ENCODE results near the gene SEPTIN8. TPM values are rescaled to one million over a fixed set of nuclear protein-coding genes. Genes with fewer than 3 reads are reported as not detected.

The SEPTIN8 gene
- 17.3 to 21.5 TPM (median 18.5 TPM) in 5 replicates for total RNA-seq (2022; extraction: Qiagen RNA extraction; ENCODE audit: low read depth)

GRCh38 chr5:132777209-132778069 is at the start of gene SEPTIN8:
SEPTIN8 (minus strand) TSS chr5:132777239; CDS start chr5:132777137, 102 bp downstream.

GRCh38 chr5:132812781-132813598 is 36.0 kb upstream of the SEPTIN8 start, which contains the start of gene SOWAHA:
SOWAHA (plus strand) TSS chr5:132813302; CDS start chr5:132813622, 320 bp downstream.

GRCh38 chr5:132746954-132747615 is 30.0 kb downstream of the SEPTIN8 start, which contains the start of gene CCNI2:
CCNI2 (plus strand) TSS chr5:132747426; CDS start chr5:132747496, 70 bp downstream.

GRCh38 chr5:132736853-132737833 is 39.9 kb downstream of the SEPTIN8 start, which contains the start of gene KIF3A:
KIF3A (minus strand) TSS chr5:132737546; CDS start chr5:132737419, 127 bp downstream.

Other genes starting within 250 kb of the SEPTIN8 start
- not detected in 5 replicates for gene IL5, start 233.7 kb downstream of the SEPTIN8 start, total RNA-seq (2022; extraction: Qiagen RNA extraction; ENCODE audit: low read depth)
- gene RAD50, start 220.3 kb downstream of the SEPTIN8 start, total RNA-seq (2022; extraction: Qiagen RNA extraction; ENCODE audit: low read depth), result 27.6 to 35.7 TPM (median 29.8 TPM) in 5 replicates
- 0.07 TPM in 1 of 5 replicates, not detected in the others for gene IL13, start 119.1 kb downstream of the SEPTIN8 start, total RNA-seq (2022; extraction: Qiagen RNA extraction; ENCODE audit: low read depth)
- not detected in 5 replicates for gene IL4, start 103.2 kb downstream of the SEPTIN8 start, total RNA-seq (2022; extraction: Qiagen RNA extraction; ENCODE audit: low read depth)
- gene KIF3A, start 39.7 kb downstream of the SEPTIN8 start, total RNA-seq (2022; extraction: Qiagen RNA extraction; ENCODE audit: low read depth), result 7.4 to 14.0 TPM (median 9.6 TPM) in 5 replicates
- gene CCNI2, start 29.8 kb downstream of the SEPTIN8 start, total RNA-seq (2022; extraction: Qiagen RNA extraction; ENCODE audit: low read depth), result 0.09 to 0.36 TPM (median 0.11 TPM) in 4 of 5 replicates, not detected in the other
- gene SOWAHA, start 36.1 kb upstream of the SEPTIN8 start, total RNA-seq (2022; extraction: Qiagen RNA extraction; ENCODE audit: low read depth), result 0.08 to 0.17 TPM (median 0.15 TPM) in 4 of 5 replicates, not detected in the other
- gene SHROOM1, start 53.4 kb upstream of the SEPTIN8 start, total RNA-seq (2022; extraction: Qiagen RNA extraction; ENCODE audit: low read depth), result 7.8 to 11.0 TPM (median 9.6 TPM) in 5 replicates
- 0.17 to 0.56 TPM (median 0.24 TPM) in 5 replicates for gene GDF9, start 89.2 kb upstream of the SEPTIN8 start, total RNA-seq (2022; extraction: Qiagen RNA extraction; ENCODE audit: low read depth)
- 386 to 557 TPM (median 512 TPM) in 5 replicates for gene UQCRQ, start 89.4 kb upstream of the SEPTIN8 start, total RNA-seq (2022; extraction: Qiagen RNA extraction; ENCODE audit: low read depth)
- gene LEAP2, start 96.4 kb upstream of the SEPTIN8 start, total RNA-seq (2022; extraction: Qiagen RNA extraction; ENCODE audit: low read depth), result 0.87 to 1.7 TPM (median 1.5 TPM) in 5 replicates
- 17.2 to 23.8 TPM (median 20.5 TPM) in 5 replicates for gene AFF4, start 186.4 kb upstream of the SEPTIN8 start, total RNA-seq (2022; extraction: Qiagen RNA extraction; ENCODE audit: low read depth)
- gene ZCCHC10, start 249.3 kb upstream of the SEPTIN8 start, total RNA-seq (2022; extraction: Qiagen RNA extraction; ENCODE audit: low read depth), result 27.7 to 37.6 TPM (median 30.1 TPM) in 5 replicates

All from A549 treated with CpdA at 1 μM for 4 hours (cell line).